H9 (cell line): ENCODE measurements around the gene CD300E. TPM values are rescaled to one million over a fixed set of nuclear protein-coding genes. Genes with fewer than 3 reads are reported as not detected.
A peak's percentile ranks its signal among the peaks of the same experiment; 100 is the strongest.

Experiments
- DNase-seq: peaks from one replicate; pipeline ENCODE4 v3.0.0-alpha.2; 2017
- H2AFZ ChIP-seq: one replicate; pipeline ENCODE4 v1.6.1; 2013; ENCODE audit warnings: mild to moderate bottlenecking, low read length, control low read depth, moderate library complexity
- H2AK5ac ChIP-seq: 2 replicates; pipeline ENCODE4 v1.6.1; 2013; ENCODE audit warnings: low read length, control low read depth, mixed read lengths; ENCODE audit not compliant: insufficient read length
- H2BK120ac ChIP-seq: one replicate; pipeline ENCODE4 v1.6.1; 2013; ENCODE audit warnings: low read depth, mild to moderate bottlenecking, low read length, control low read depth, inconsistent platforms; ENCODE audit not compliant: poor library complexity, severe bottlenecking
- H2BK12ac ChIP-seq: 2 replicates; pipeline ENCODE4 v1.6.1; 2013; ENCODE audit warnings: low read length, control low read depth, mixed read lengths, low read depth; ENCODE audit not compliant: insufficient read length
- H2BK15ac ChIP-seq: 2 replicates; pipeline ENCODE4 v1.6.1; 2013; ENCODE audit warnings: low read depth, low read length, control low read depth
- H2BK20ac ChIP-seq: one replicate; pipeline ENCODE4 v1.6.1; 2013; ENCODE audit warnings: low read depth, mild to moderate bottlenecking, low read length, control low read depth, inconsistent platforms; ENCODE audit not compliant: poor library complexity, severe bottlenecking
- H2BK5ac ChIP-seq: 2 replicates; pipeline ENCODE4 v1.6.1; 2013; ENCODE audit warnings: low read length, control low read depth, mixed read lengths; ENCODE audit not compliant: insufficient read length
- H3K14ac ChIP-seq: 2 replicates; pipeline ENCODE4 v1.6.1; 2013; ENCODE audit warnings: low read length, control low read depth; ENCODE audit not compliant: insufficient read depth
- H3K18ac ChIP-seq: 2 replicates; pipeline ENCODE4 v1.6.1; 2013; ENCODE audit warnings: low read depth, mild to moderate bottlenecking, mixed read lengths, low read length, control low read depth; ENCODE audit not compliant: insufficient read length
- H3K23ac ChIP-seq: 2 replicates; pipeline ENCODE4 v1.6.1; 2013; ENCODE audit warnings: low read length, control low read depth, mixed read lengths, low read depth; ENCODE audit not compliant: insufficient read length
- H3K23me2 ChIP-seq: 2 replicates; pipeline ENCODE4 v1.6.1; 2013; ENCODE audit warnings: low read depth, mild to moderate bottlenecking, mixed read lengths, low read length, control low read depth; ENCODE audit not compliant: insufficient read length, poor library complexity, severe bottlenecking
- H3K27ac ChIP-seq: 2 replicates; pipeline ENCODE4 v1.5.1; 2013; ENCODE audit warnings: low read length, control low read depth, mixed read lengths, low read depth; ENCODE audit not compliant: insufficient read length
- H3K27me3 ChIP-seq: 2 replicates; pipeline ENCODE4 v1.6.1; 2013; ENCODE audit warnings: low read length, control low read depth, inconsistent platforms; ENCODE audit not compliant: insufficient read depth
- H3K4ac ChIP-seq: 2 replicates; pipeline ENCODE4 v1.6.1; 2013; ENCODE audit warnings: low read depth, mild to moderate bottlenecking, control low read depth, inconsistent platforms, low read length, moderate library complexity
- H3K4me1 ChIP-seq: 2 replicates; pipeline ENCODE4 v1.6.1; 2013; ENCODE audit warnings: low read length, control low read depth, inconsistent platforms; ENCODE audit not compliant: insufficient read depth
- H3K4me2 ChIP-seq: 2 replicates; pipeline ENCODE4 v1.6.1; 2013; ENCODE audit warnings: low read length, control low read depth, mixed read lengths; ENCODE audit not compliant: insufficient read length, insufficient read depth
- H3K56ac ChIP-seq: 2 replicates; pipeline ENCODE4 v1.6.1; 2013; ENCODE audit warnings: low read depth, mild to moderate bottlenecking, mixed read lengths, low read length, control low read depth; ENCODE audit not compliant: insufficient read length
- H3K79me1 ChIP-seq: 2 replicates; pipeline ENCODE4 v1.6.1; 2013; ENCODE audit warnings: low read depth, mild to moderate bottlenecking, moderate library complexity, low read length, control low read depth, inconsistent platforms; ENCODE audit not compliant: insufficient read depth, poor library complexity, severe bottlenecking
- H3K79me2 ChIP-seq: 2 replicates; pipeline ENCODE4 v1.6.1; 2013; ENCODE audit warnings: low read length, control low read depth, inconsistent platforms; ENCODE audit not compliant: insufficient read depth
- H3K9ac ChIP-seq: 2 replicates; pipeline ENCODE4 v1.6.1; 2013; ENCODE audit warnings: low read length, control low read depth, mixed read lengths; ENCODE audit not compliant: insufficient read length; ENCODE audit errors: extremely low read depth
- H3K9me3 ChIP-seq: one replicate; pipeline ENCODE4 v1.6.1; 2013; ENCODE audit warnings: low read depth, low read length, inconsistent platforms; ENCODE audit not compliant: control insufficient read depth
- H3T11ph ChIP-seq: one replicate; pipeline ENCODE4 v1.6.1; 2013; ENCODE audit warnings: mild to moderate bottlenecking, low read length, control low read depth, inconsistent platforms
- H4K20me1 ChIP-seq: one replicate; pipeline ENCODE4 v1.6.1; 2013; ENCODE audit not compliant: control insufficient read depth, insufficient read length, insufficient read depth
- H4K5ac ChIP-seq: 2 replicates; pipeline ENCODE4 v1.6.1; 2013; ENCODE audit warnings: low read depth, mild to moderate bottlenecking, mixed read lengths, low read length, control low read depth; ENCODE audit not compliant: insufficient read length
- H4K8ac ChIP-seq: replicated peaks from 2 replicates; pipeline ENCODE4 v1.6.1; 2013; ENCODE audit warnings: low read length, control low read depth, mixed read lengths, low read depth; ENCODE audit not compliant: insufficient read length
- H4K91ac ChIP-seq: 2 replicates; pipeline ENCODE4 v1.6.1; 2013; ENCODE audit warnings: low read depth, mild to moderate bottlenecking, moderate library complexity, mixed read lengths, low read length, control low read depth; ENCODE audit not compliant: insufficient read length
- H3K27ac Mint-ChIP-seq, 3 experiments: 2 replicates in 2 of 3; 3 replicates in 1 of 3; pipeline ENCODE4 v1.8.0; 2020 to 2021; ENCODE audit warnings: mixed read lengths in 3 of 3, mild to moderate bottlenecking in 1 of 3, moderate library complexity in 1 of 3
- H3K27me3 Mint-ChIP-seq: 2 replicates; pipeline ENCODE4 v1.8.0; 2021; ENCODE audit warnings: low read depth, mild to moderate bottlenecking, moderate library complexity, mixed read lengths
- H3K36me3 Mint-ChIP-seq, 3 experiments: 2 replicates in 2 of 3; 3 replicates in 1 of 3; pipeline ENCODE4 v1.8.0; 2020 to 2021; ENCODE audit warnings: low read depth in 3 of 3, mixed read lengths in 3 of 3; ENCODE audit not compliant: insufficient read depth in 1 of 3
- H3K4me1 Mint-ChIP-seq, 2 experiments: 2 replicates each; pipeline ENCODE4 v1.8.0; 2020; ENCODE audit warnings: mixed read lengths in 2 of 2
- H3K4me3 Mint-ChIP-seq, 2 experiments: 2 replicates in 1 of 2; 3 replicates in 1 of 2; pipeline ENCODE4 v1.8.0; 2020 to 2021; ENCODE audit warnings: mild to moderate bottlenecking in 2 of 2, mixed read lengths in 2 of 2, moderate library complexity in 1 of 2
- H3K9me3 Mint-ChIP-seq, 2 experiments: 2 replicates in 1 of 2; 3 replicates in 1 of 2; pipeline ENCODE4 v1.8.0; 2020; ENCODE audit warnings: mild to moderate bottlenecking in 2 of 2, mixed read lengths in 2 of 2, moderate library complexity in 1 of 2
- WGBS: extraction: QIAGEN DNeasy Blood & Tissue Kit; methylation state at CpG from one replicate; pipeline ENCODE4 v1.1.7; 2013; ENCODE audit warnings: missing lambda C conversion rate, low lambda C conversion rate, mixed read lengths; ENCODE audit not compliant: insufficient read length; ENCODE audit errors: extremely low coverage; 5-methylcytosine and 5-hydroxymethylcytosine counted together
- total RNA-seq: library from RNA; stranded (reverse); gene quantifications from 2 replicates; pipeline ENCODE4 v1.2.1, GENCODE V29; 2021
- TF ChIP-seq, protein P1 (sequence below): fragments of 200-600 bp; sonication (generic); conservative IDR thresholded peaks from 3 replicates; pipeline ENCODE4 v1.8.0; 2021; ENCODE audit warnings: antibody characterized with exemption, mild to moderate bottlenecking

The CD300E gene
- total RNA-seq, 1 experiment from 2014 or later = not detected

DNA sequence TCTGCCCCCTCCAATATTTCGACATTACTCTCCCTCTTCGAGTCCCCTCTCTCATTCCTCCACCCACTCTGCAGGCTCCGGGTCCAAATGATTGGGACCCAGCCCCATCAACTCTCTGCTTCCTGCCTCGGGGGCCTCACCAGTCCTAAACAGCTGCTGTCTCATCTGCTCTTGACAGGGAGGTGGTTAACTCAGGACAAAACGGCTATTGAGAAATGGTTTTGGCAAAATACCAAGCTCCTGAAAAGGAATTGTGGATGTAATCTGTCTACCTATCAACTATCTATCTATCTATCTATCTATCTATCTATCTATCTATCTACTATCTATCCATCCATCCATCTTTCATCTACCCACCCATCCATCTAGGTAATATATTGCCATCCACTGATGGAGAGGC is 58.4 kb downstream of the CD300E start:
- no peak overlapping the region for H3K18ac ChIP-seq
- Mint-ChIP-seq H3K36me3 (no peaks in the 10 kb centered on the region; a peak in 2 of 7 replicates), H3K9me3 (peaks cover 0 to 8% of the 10 kb centered on the region in 2 experiments; a peak in 2 of 5 replicates), H3K27me3 (peaks cover 38% of the 10 kb centered on the region), H3K27ac (peak overlapping the region in 1 of 3 experiments; percentile 59; a peak in 2 of 7 replicates), H3K4me1 (peaks cover 4 to 9% of the 10 kb centered on the region in 2 experiments), H3K4me3 (no peak overlapping the region)
- no peak overlapping the region for H3K23ac ChIP-seq
- no peak overlapping the region for H2BK5ac ChIP-seq
- H4K20me1 ChIP-seq = no peaks in the 10 kb centered on the region
- no peaks in the 10 kb centered on the region for H3K27me3 ChIP-seq
- no peak overlapping the region for H3K56ac ChIP-seq
- peaks cover 2% of the 10 kb centered on the region; the same call in 1 of the 2 replicates for H3K4me1 ChIP-seq
- H4K8ac ChIP-seq = no peak overlapping the region
- no peak overlapping the region for H3K14ac ChIP-seq
- H2BK120ac ChIP-seq = no peak overlapping the region
- no peak for DNase-seq
- H3K9me3 ChIP-seq = no peaks in the 10 kb centered on the region
- no peak overlapping the region for H4K91ac ChIP-seq
- H3K4me2 ChIP-seq = no peak overlapping the region
- H4K5ac ChIP-seq = no peak overlapping the region
- H3T11ph ChIP-seq = no peak overlapping the region
- no CpG with 5 or more reads among the region's 5 CpGs for WGBS
- no peak overlapping the region for H3K9ac ChIP-seq
- H2AFZ ChIP-seq = no peak overlapping the region
- TF ChIP-seq, protein P1, sequence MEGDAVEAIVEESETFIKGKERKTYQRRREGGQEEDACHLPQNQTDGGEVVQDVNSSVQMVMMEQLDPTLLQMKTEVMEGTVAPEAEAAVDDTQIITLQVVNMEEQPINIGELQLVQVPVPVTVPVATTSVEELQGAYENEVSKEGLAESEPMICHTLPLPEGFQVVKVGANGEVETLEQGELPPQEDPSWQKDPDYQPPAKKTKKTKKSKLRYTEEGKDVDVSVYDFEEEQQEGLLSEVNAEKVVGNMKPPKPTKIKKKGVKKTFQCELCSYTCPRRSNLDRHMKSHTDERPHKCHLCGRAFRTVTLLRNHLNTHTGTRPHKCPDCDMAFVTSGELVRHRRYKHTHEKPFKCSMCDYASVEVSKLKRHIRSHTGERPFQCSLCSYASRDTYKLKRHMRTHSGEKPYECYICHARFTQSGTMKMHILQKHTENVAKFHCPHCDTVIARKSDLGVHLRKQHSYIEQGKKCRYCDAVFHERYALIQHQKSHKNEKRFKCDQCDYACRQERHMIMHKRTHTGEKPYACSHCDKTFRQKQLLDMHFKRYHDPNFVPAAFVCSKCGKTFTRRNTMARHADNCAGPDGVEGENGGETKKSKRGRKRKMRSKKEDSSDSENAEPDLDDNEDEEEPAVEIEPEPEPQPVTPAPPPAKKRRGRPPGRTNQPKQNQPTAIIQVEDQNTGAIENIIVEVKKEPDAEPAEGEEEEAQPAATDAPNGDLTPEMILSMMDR = no peak
- no peaks in the 10 kb centered on the region for H3K79me1 ChIP-seq
- H2AK5ac ChIP-seq = no peak overlapping the region
- no peak overlapping the region for H2BK12ac ChIP-seq
- no peaks in the 10 kb centered on the region for H3K79me2 ChIP-seq
- no peak overlapping the region for H2BK20ac ChIP-seq
- H3K23me2 ChIP-seq = no peaks in the 10 kb centered on the region
- H3K27ac ChIP-seq = no peak overlapping the region
- no peak overlapping the region for H3K4ac ChIP-seq
- no peak overlapping the region for H2BK15ac ChIP-seq
